IMR-90 (cell line): Measurements from ENCODE around the gene ATOH8. TPM values are rescaled to one million over a fixed set of nuclear protein-coding genes. Genes with fewer than 3 reads are reported as not detected.
A peak's percentile ranks its signal among the peaks of the same experiment; 100 is the strongest.

Source experiments
- ATAC-seq: fragments of 200-7000 bp; cut with Tn5 transposase; 2 replicates; pipeline ENCODE4 v1.9.1; 2020; ENCODE audit warnings: low read depth, mild to moderate bottlenecking, moderate library complexity
- BruUV-seq: library from RNA; stranded (reverse); fragments of 400-500 nt; replicated peaks from 2 replicates; lab custom pipeline; 2021; lab: Mats Ljungman, UMichigan
- CTCF ChIA-PET: fragments of 300-600 bp; formaldehyde crosslinking; extraction: SDS; loops from one replicate; lab custom pipeline; 2021; ENCODE audit warnings: antibody characterized with exemption; lab: Yijun Ruan, JAX
- POLR2A ChIA-PET: fragments of 300-600 bp; sonication (Branson Sonifier 250); formaldehyde crosslinking; loops from one replicate; lab custom pipeline; 2022; ENCODE audit warnings: antibody characterized with exemption; ENCODE audit not compliant: unreplicated experiment; lab: Charles Lee
- DNase-seq: peaks from one replicate; pipeline ENCODE4 v3.0.0; 2013
- H2AFZ ChIP-seq: replicated peaks from 2 replicates; pipeline ENCODE3; 2013; ENCODE audit warnings: low read length, mild to moderate bottlenecking; ENCODE audit not compliant: poor library complexity
- H2AK5ac ChIP-seq: 2 replicates; pipeline ENCODE4 v1.6.1; 2013; ENCODE audit warnings: low read depth, low read length, inconsistent platforms
- H2AK9ac ChIP-seq: replicated peaks from 2 replicates; pipeline ENCODE3; 2013; ENCODE audit warnings: mild to moderate bottlenecking, low read depth, low read length, moderate library complexity; ENCODE audit not compliant: poor library complexity
- H2BK120ac ChIP-seq: 2 replicates; pipeline ENCODE4 v1.6.1; 2013; ENCODE audit warnings: low read depth, low read length, inconsistent platforms
- H2BK15ac ChIP-seq: 3 replicates; pipeline ENCODE4 v1.6.1; 2013; ENCODE audit warnings: low read depth, low read length, inconsistent platforms
- H2BK20ac ChIP-seq: 2 replicates; pipeline ENCODE4 v1.6.1; 2013; ENCODE audit warnings: low read depth, mild to moderate bottlenecking, inconsistent platforms, low read length, moderate library complexity
- H2BK5ac ChIP-seq: 2 replicates; pipeline ENCODE4 v1.6.1; 2013; ENCODE audit warnings: mild to moderate bottlenecking, low read depth, low read length, inconsistent platforms; ENCODE audit not compliant: poor library complexity, severe bottlenecking
- H3K14ac ChIP-seq: replicated peaks from 2 replicates; pipeline ENCODE4 v1.6.1; 2013; ENCODE audit warnings: low read depth, low read length, inconsistent platforms
- H3K18ac ChIP-seq: 2 replicates; pipeline ENCODE4 v1.6.1; 2013; ENCODE audit warnings: low read depth, low read length, control low read depth
- H3K23ac ChIP-seq: 2 replicates; pipeline ENCODE4 v1.6.1; 2013; ENCODE audit warnings: low read depth, low read length, inconsistent platforms
- H3K27ac ChIP-seq: 2 replicates; pipeline ENCODE4 v1.5.1; 2013; ENCODE audit warnings: mild to moderate bottlenecking, control low read depth, low read length; ENCODE audit not compliant: insufficient read depth
- H3K27me3 ChIP-seq: 2 replicates; pipeline ENCODE4 v1.6.1; 2013; ENCODE audit warnings: low read length; ENCODE audit not compliant: control insufficient read depth, insufficient read depth
- H3K36me3 ChIP-seq: 2 replicates; pipeline ENCODE4 v1.6.1; 2013; ENCODE audit warnings: low read length, mixed read lengths; ENCODE audit not compliant: control insufficient read depth, insufficient read depth
- H3K4ac ChIP-seq: 2 replicates; pipeline ENCODE4 v1.6.1; 2013; ENCODE audit warnings: low read depth, low read length, inconsistent platforms
- H3K4me1 ChIP-seq: 2 replicates; pipeline ENCODE4 v1.6.1; 2013; ENCODE audit warnings: low read length, mixed read lengths; ENCODE audit not compliant: control insufficient read depth, insufficient read depth
- H3K4me2 ChIP-seq: 2 replicates; pipeline ENCODE4 v1.6.1; 2013; ENCODE audit warnings: low read depth, mild to moderate bottlenecking, control low read depth, low read length, moderate library complexity
- H3K4me3 ChIP-seq: 2 replicates; pipeline ENCODE4 v1.5.1; 2013; ENCODE audit warnings: low read depth, mild to moderate bottlenecking, control low read depth, low read length, moderate library complexity; ENCODE audit not compliant: insufficient read depth
- H3K56ac ChIP-seq: 2 replicates; pipeline ENCODE4 v1.6.1; 2013; ENCODE audit warnings: low read length, inconsistent platforms; ENCODE audit not compliant: insufficient read depth; ENCODE audit errors: extremely low read depth
- H3K79me1 ChIP-seq, 2 experiments: 2 replicates each; pipeline ENCODE4 v1.6.1; 2013; ENCODE audit warnings: low read length in 2 of 2, inconsistent platforms in 1 of 2, low read depth in 1 of 2
- H3K9ac ChIP-seq: 2 replicates; pipeline ENCODE4 v1.6.1; 2013; ENCODE audit warnings: low read depth, low read length, control low read depth
- H3K9me1 ChIP-seq: 2 replicates; pipeline ENCODE4 v1.6.1; 2013; ENCODE audit warnings: low read length, inconsistent platforms; ENCODE audit not compliant: insufficient read depth
- H3K9me3 ChIP-seq: 2 replicates; pipeline ENCODE4 v1.6.1; 2013; ENCODE audit warnings: low read length; ENCODE audit not compliant: control insufficient read depth, insufficient read depth
- H4K20me1 ChIP-seq: 2 replicates; pipeline ENCODE4 v1.6.1; 2013; ENCODE audit warnings: low read length, inconsistent platforms; ENCODE audit not compliant: insufficient read depth
- H4K5ac ChIP-seq: 2 replicates; pipeline ENCODE4 v1.6.1; 2013; ENCODE audit warnings: mild to moderate bottlenecking, low read depth, low read length, control low read depth
- H4K8ac ChIP-seq, 2 experiments: 2 replicates each; pipeline ENCODE4 v1.6.1; 2013; ENCODE audit warnings: low read depth in 2 of 2, low read length in 2 of 2, control low read depth in 1 of 2, inconsistent platforms in 1 of 2
- H4K91ac ChIP-seq: 2 replicates; pipeline ENCODE4 v1.6.1; 2013; ENCODE audit warnings: low read depth, low read length, inconsistent platforms; ENCODE audit not compliant: insufficient read depth
- CHD1 ChIP-seq: IDR thresholded peaks from 2 replicates; pipeline ENCODE4 v1.6.1; 2012; ENCODE audit warnings: low read depth, low read length, improper control_type of control experiment
- FOS ChIP-seq: fragments of 150-350 bp; IDR thresholded peaks from 2 replicates; pipeline ENCODE4 v1.6.1; 2016; ENCODE audit warnings: low read depth, low read length
- MAFK ChIP-seq: IDR thresholded peaks from 2 replicates; pipeline ENCODE4 v1.6.1; 2012; ENCODE audit warnings: low read depth, low read length, improper control_type of control experiment
- MAZ ChIP-seq: IDR thresholded peaks from 2 replicates; pipeline ENCODE4 v1.6.1; 2012; ENCODE audit warnings: low read depth, mild to moderate bottlenecking, low read length, improper control_type of control experiment, moderate library complexity, borderline replicate concordance
- NFE2L2 ChIP-seq: fragments of 150-350 bp; IDR thresholded peaks from 2 replicates; pipeline ENCODE4 v1.6.1; 2016; ENCODE audit warnings: low read depth, mild to moderate bottlenecking, low read length
- POLR2A ChIP-seq: IDR thresholded peaks from 2 replicates; pipeline ENCODE4 v1.6.1; 2012; ENCODE audit warnings: mild to moderate bottlenecking, low read depth, low read length
- RFX5 ChIP-seq: IDR thresholded peaks from 2 replicates; pipeline ENCODE4 v1.8.0; 2012; ENCODE audit warnings: low read depth, mild to moderate bottlenecking, low read length, moderate library complexity
- WGBS, 2 experiments: methylation state at CpG; one replicate each; pipeline versions ENCODE4 v1.1.5 to v1.1.7; 2013; ENCODE audit warnings: missing lambda C conversion rate in 2 of 2; ENCODE audit not compliant: insufficient read length in 1 of 2; ENCODE audit errors: extremely low coverage in 2 of 2; 5-methylcytosine and 5-hydroxymethylcytosine counted together
- dilution Hi-C: fragments of 300-500 bp; cut with HindIII; formaldehyde crosslinking; loops from one replicate; pipeline ENCODE4 v1.14.3; 2018; ENCODE audit warnings: low sequenced_read_pairs; ENCODE audit not compliant: unreplicated experiment
- in situ Hi-C: fragments of 300-500 bp; cut with MboI; formaldehyde crosslinking; loops from 3 replicates; pipeline ENCODE4 v1.14.3; 2019; ENCODE audit warnings: low sequenced_read_pairs, inconsistent platforms, mixed read lengths
- intact Hi-C: fragments of 100-400 bp; cut with micrococcal nuclease; formaldehyde crosslinking; loops from 2 replicates; pipeline ENCODE4 v1.10.0; 2022
- polyA plus RNA-seq, 3 experiments: library from polyadenylated mRNA; depleted of rRNA; stranded (reverse); fragments of >200 nt; gene quantifications; 2 replicates each; pipeline ENCODE4 v1.2.3, GENCODE V29; 2012; ENCODE audit warnings: low replicate concordance in 1 of 3
- total RNA-seq: library from RNA; depleted of rRNA; stranded (reverse); fragments of >200 nt; gene quantifications from 2 replicates; pipeline ENCODE4 v1.2.3, GENCODE V29; 2012
- TF ChIP-seq, protein P1 (sequence below): fragments of 150-350 bp; IDR thresholded peaks from 2 replicates; pipeline ENCODE4 v1.6.1; 2017; ENCODE audit warnings: mild to moderate bottlenecking, antibody characterized with exemption, low read length, low read depth
- TF ChIP-seq, protein P2 (sequence below): conservative IDR thresholded peaks from 2 replicates; pipeline ENCODE4 v1.5.1; 2012; ENCODE audit warnings: mild to moderate bottlenecking, low read depth, low read length, improper control_type of control experiment

ATOH8 gene
- total and polyA plus RNA-seq, 2 of the 4 experiments (the other 2 are of a cell fraction) = 7.9 to 9.0 TPM

DNA sequence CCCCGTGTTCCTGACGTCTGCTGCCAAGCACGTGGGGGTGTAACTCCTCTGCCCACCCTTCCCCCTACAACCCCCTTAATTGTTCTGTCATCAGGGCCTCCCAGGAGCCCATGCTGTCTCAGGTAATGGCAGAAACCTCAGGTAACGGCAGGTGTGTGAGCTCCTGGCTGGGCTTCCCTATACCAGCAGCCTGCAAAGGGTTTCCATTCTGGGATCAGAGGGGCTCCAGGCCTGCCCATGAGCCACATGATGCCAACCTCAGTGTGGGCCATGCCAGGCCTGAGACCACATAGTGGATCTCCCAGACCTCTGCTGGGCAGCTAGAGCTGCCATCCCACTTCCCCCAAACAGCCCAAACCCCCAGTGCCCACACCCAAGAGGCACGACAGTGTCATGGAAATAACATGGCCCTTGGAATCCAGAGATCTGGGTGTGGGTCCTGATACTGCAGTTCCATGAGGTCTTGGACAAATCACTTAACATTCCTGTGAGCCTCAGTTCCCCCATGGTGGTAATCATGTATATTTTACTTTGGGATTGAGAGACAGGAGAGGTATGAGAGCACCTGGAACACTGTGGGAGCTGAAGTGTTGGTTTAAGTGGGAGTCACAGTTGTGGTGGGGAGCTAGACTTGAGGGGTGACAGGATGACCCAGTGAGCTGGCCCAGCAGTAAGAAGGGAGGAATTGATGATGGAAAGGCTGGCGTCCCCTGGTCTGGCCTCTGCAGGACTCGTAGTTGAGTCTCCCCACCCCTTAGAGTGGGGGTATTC lies 59.6 kb downstream of the ATOH8 start (continued):
- TF ChIP-seq CHD1 (no peak), POLR2A (no peak)

DNA sequence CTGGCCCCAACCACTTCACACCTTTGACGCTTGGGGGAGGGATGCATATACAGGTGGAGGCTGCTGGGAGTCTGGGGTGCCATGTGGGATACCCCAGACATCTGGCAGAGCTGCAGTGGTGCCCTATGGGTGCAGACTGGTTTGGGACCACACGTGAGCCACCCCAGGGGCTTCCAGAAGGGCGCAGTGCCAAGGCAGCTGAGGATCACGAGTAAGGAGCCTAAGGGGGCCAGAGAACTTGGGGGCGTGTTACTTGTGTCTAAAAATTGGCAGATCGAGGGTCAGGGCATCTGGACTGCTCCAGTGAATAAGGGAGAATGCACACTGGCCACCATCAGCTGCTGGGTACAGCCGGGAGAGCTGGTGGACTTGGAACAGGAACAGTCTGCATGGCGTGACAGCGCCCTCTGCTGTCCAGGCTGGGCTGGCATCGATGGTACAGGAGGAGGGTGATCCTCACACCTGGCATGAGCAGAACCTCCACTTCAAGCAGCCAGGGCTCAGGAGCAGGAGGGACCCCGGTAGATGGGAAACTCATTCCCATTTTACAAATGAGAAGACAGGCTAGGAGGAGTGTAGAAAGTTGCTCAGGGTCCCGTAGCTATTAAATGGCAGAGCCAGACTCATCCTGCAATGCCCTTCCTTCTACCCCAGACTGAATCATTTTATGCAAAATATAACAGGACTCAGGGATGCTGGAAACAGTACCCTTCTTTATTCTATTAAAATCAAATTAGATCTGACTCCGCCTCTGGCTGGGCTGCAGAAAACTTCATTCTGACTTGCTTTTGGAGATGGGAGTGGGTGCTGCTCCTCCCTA lies 60.4 kb downstream of the ATOH8 start:
- peak; percentile 83 for DNase-seq
- no peak overlapping the region for H2BK15ac ChIP-seq
- H2BK5ac ChIP-seq = no peak overlapping the region
- H2BK20ac ChIP-seq = no peak overlapping the region
- H4K5ac ChIP-seq = no peak overlapping the region
- H3K4me1 ChIP-seq = peaks cover 16% of the 10 kb centered on the region
- H2AK9ac ChIP-seq = peak overlapping the region; percentile 82
- no peak overlapping the region for H3K18ac ChIP-seq
- peaks cover 12% of the 10 kb centered on the region for H3K9me1 ChIP-seq
- no peaks in the 10 kb centered on the region for H3K9me3 ChIP-seq
- H3K56ac ChIP-seq = no peak overlapping the region
- H2AFZ ChIP-seq = peak overlapping the region; percentile 78
- BruUV-seq = no TSS peak
- no peak overlapping the region; the same call in 1 of the 2 replicates for H4K91ac ChIP-seq
- POLR2A ChIA-PET = no interaction called here
- CTCF ChIA-PET = interaction anchor here (0.6 to 4.4 kb wide), 13 partner anchors 44 to 223 kb away, joined by 3 to 33 read pairs (median 4); partner anchors contain the start of gene ATOH8
- dilution Hi-C loops = no loop called here
- H3K4me2 ChIP-seq = no peak overlapping the region
- peaks cover 0 to 5% of the 10 kb centered on the region in 2 experiments; a peak in 1 of 4 replicates for H3K79me1 ChIP-seq
- no peaks in the 10 kb centered on the region for H3K36me3 ChIP-seq
- H3K4ac ChIP-seq = peak overlapping the region; percentile 49; the same call in 1 of the 2 replicates
- H4K20me1 ChIP-seq = no peaks in the 10 kb centered on the region
- ATAC-seq = peak; percentile 96
- peaks cover 2% of the 10 kb centered on the region; the same call in 1 of the 2 replicates for H3K27me3 ChIP-seq
- no peak overlapping the region for H3K14ac ChIP-seq
- no peak overlapping the region for H3K9ac ChIP-seq
- no peak overlapping the region for H3K27ac ChIP-seq
- in situ Hi-C loops = loop anchor here (5.0 kb wide), 2 partner anchors 77 to 177 kb away; no protein-coding TSS in a partner anchor
- no peak overlapping the region for H3K4me3 ChIP-seq
- WGBS, 2 experiments = 22% methylated on average over 3 of the region's 13 CpGs; no CpG with 5 or more reads in 1 of the 2 experiments
- H4K8ac ChIP-seq = 0 out of 4 replicates have a peak overlapping the region, but pooled peaks of 1 of the 2 experiments have one; percentile 22
- H2BK120ac ChIP-seq = peak overlapping the region; percentile 58
- no peak overlapping the region for H3K23ac ChIP-seq
- intact Hi-C loops = loop anchor here (1.0 kb wide), 3 partner anchors 64 to 166 kb away; no protein-coding TSS in a partner anchor
- H2AK5ac ChIP-seq = peak overlapping the region; percentile 59; the same call in 1 of the 2 replicates
- TF ChIP-seq MAFK (no peak), FOS (no peak), POLR2A (peak; percentile 51), MAZ (0 out of 2 replicates have a peak, but pooled peaks have one; percentile 44), NFE2L2 (no peak), CHD1 (no peak), RFX5 (no peak)
- TF ChIP-seq, protein P1, sequence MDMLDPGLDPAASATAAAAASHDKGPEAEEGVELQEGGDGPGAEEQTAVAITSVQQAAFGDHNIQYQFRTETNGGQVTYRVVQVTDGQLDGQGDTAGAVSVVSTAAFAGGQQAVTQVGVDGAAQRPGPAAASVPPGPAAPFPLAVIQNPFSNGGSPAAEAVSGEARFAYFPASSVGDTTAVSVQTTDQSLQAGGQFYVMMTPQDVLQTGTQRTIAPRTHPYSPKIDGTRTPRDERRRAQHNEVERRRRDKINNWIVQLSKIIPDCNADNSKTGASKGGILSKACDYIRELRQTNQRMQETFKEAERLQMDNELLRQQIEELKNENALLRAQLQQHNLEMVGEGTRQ = no peak
- TF ChIP-seq, protein P2, sequence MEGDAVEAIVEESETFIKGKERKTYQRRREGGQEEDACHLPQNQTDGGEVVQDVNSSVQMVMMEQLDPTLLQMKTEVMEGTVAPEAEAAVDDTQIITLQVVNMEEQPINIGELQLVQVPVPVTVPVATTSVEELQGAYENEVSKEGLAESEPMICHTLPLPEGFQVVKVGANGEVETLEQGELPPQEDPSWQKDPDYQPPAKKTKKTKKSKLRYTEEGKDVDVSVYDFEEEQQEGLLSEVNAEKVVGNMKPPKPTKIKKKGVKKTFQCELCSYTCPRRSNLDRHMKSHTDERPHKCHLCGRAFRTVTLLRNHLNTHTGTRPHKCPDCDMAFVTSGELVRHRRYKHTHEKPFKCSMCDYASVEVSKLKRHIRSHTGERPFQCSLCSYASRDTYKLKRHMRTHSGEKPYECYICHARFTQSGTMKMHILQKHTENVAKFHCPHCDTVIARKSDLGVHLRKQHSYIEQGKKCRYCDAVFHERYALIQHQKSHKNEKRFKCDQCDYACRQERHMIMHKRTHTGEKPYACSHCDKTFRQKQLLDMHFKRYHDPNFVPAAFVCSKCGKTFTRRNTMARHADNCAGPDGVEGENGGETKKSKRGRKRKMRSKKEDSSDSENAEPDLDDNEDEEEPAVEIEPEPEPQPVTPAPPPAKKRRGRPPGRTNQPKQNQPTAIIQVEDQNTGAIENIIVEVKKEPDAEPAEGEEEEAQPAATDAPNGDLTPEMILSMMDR = peak; percentile 98
